HG02763 (cell line): ENCODE results near the gene C16orf74.

ENCODE experiments used
- ATAC-seq: cut with Tn5 transposase; IDR thresholded peaks from one replicate; pipeline ENCODE4 v1.9.1; 2021; ENCODE audit warnings: mild to moderate bottlenecking, moderate library complexity; ENCODE audit not compliant: unreplicated experiment

The C16orf74 gene

DNA sequence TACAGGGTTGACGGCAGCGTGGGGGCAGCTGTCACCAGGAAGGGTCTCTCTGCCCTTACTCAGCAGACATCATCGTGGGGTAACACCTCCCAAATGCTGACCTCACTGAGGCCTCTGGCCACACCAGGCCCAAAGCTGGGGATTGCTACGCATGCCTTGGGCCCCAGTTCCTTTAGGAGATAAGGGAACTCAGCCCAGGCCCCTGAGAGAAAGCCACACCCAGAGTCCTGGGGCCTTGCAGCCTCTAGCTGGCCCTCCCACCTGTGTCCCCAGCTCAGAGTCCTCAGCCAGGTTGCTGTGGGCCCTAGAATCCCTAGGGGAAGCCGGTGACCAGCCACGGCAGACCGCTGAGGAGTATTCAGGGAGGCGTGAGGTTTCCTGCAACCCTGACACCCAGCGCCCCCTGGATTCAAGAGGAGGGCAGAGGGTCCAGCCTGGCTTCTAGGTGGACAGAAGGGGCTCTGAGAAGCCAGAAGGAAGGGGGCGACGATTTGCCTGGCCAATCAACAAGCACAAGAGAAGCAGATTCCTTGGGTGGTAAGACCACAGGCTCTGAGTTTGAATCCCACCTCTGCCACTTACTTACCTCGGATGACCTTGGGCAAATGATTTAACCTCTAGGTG lies 51.8 kb downstream of the C16orf74 start:
- no peak for ATAC-seq

DNA sequence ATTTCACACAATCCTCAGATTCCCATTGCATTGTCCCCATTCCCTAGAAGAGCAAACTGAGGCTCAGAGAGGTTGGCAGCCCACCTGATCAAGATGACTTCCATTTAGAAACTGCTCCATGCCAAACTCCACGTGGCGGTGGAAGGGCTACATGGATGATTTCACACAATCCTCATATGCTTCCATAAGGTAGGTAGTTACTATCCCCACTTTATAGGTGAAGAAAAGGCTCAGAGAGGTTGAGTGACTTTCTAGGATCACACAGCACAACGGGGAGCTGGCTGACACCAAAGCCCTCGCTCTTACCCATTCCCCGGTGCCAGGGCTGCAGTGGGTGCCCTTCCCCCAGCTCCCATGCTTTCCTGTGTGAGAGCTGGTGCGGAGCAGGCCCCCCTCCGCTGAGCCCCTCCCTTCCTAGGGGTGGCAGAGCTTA lies 52.4 kb downstream of the C16orf74 start:
- ATAC-seq = no peak

DNA sequence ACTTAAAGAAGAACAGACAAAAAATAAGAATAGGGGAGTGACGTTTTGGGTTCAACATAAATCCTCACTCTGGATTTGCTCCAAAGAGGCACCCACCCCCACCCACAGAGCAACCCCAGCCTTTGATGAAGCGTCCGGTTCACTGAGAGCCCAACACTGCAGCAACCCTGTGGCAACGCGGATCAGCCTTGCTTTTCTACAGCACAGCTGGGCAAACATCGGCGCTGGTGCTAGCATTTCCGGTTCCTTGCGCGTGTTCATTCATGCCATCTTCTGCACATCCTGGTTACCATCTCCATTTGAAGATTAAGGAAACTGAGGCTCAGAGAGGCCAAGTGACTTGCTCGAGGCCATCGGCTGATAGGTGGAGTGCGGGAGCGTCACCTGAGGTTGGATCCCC lies 53.5 kb downstream of the C16orf74 start:
- no peak for ATAC-seq

DNA sequence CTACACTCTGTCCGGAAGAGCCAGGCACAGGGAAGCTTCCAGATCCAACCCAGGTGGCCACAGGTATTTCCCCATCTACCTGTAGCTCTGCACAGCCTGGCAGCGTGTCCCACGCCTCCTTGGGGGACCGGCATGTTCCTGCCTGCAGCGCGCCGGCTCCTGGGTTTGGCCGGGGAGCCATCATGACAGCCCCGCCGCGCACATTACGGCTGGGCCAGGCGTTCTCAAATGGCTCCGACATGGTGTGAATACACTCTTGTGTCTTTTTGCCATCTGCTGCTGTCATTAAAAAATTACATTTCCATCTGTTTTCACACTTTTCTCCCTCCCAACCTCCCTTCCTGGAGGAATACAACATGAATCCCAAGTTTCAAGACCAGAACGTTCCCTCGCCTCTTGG lies 54.1 kb downstream of the C16orf74 start:
- no peak for ATAC-seq

DNA sequence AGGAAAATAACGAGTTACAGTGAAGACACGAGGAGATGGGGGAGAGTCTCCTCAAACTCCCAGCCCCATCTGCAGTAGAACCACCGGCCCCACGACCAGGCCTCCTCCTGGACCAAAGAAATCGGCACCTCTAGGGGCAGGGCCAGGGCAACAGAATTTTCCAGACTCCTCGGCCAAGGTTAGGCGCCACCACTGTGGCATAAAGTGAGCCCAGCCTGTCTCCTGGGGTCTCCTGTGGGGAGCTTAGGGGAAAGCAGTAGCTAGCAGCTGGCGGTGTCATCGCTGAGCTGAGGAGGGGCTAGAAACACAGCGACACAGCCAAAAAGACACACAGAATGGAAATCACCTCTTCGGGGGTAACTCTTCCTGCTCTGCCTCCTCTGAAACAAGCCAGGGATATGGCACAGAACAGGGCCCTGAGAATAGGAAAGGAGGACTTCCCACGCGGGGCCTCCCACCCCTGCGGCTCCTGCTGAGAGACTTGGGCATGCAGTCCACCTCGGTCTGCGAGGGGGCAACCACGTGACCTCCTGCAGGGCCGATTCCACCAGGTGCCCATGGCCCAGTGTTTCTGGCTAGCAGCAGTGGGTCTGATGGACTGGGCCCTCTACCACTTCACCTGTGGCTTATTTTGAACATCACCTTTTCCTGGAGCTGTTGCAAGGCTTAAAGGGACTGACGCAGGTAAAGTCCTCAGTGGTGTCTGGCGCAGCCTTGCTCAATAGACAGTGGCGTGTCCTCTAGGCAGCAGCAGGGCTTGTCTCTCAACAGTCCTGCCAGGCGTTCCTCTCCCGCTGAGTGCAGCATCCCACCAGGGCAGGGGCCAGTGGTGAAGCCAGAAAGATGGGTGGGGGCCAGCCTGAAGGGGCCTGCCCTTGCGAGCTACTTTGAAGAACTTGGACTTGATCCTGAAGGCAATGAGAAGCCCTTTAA lies 55.4 kb downstream of the C16orf74 start:
- no peak for ATAC-seq

DNA sequence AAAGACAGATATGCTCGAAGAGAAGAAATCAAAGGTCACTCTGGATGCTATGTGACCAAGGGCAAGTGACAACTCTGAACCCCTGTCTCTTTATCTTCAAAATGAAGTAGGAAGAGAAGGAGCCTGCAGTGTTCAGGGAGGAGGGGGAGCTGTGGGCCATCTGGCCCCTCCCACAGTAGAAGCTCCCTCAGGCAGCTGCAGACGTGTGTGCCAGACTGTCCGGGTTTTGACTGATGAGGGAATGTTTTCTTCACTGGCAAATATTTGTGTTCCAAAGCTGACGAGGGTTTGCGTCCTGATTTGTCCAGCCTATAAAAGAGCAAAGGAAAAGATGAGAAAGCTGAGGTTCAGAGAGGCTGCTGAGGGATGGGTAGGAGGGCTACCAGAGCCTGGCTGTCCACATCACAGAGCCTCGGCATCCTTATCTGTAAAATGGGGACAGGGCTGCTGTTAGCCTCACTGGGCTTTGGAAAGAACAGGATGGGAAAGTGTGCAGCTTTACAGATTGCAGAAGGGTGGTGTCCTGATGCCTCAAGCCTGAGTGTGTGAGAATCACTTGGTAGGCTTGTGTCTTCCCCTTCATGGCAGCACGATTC lies 60.3 kb downstream of the C16orf74 start:
- ATAC-seq = no peak

DNA sequence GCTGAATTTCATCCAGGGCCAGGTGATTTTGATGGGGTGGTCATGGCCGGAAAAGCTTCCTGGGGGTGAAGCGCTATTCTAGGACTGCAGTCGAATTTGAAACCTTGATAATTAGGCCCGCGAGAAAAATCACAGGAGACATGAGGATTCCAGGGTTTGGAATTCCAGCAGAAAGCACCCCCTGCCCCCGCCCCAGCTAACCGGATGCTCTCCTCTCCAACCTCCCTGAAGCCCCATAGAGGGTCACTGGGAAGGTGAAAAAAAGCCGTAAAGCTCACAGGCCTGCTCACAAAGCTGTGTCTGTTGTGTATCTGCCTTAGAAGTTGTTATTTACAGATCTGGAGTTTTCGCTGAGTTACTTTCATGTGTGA lies 61.0 kb downstream of the C16orf74 start:
- ATAC-seq = no peak

DNA sequence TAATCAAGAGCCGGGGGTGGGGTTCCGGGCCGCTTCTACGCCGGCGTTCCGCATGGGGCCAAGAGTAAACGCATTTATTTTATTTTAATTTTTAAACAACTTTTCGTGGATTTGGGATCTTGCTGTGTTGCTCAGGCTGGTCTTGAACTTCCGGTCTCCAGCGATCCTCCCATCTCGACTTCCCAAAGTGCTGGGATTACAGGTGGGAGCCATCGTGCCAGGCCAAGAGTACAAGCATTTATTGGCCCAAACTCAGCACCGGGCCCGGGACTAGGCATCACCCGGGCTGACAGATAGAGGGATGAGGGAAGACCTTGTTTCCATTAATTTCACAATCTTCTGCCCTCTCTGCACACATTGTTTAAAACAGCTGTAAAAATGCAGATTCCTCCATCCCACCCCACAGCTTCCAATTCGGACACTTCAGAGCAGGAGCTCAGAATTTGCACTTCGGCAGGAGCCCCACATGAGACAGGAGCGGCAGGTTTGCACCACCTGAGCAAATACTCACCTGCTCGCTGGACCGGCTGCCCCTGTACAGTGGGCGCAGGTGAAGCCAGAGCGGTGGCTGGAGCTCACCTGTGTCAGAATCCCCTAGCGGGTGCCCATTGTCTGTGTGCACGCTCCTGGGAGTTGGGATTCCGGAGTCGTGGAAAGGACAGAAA lies 61.5 kb downstream of the C16orf74 start:
- ATAC-seq = no peak

DNA sequence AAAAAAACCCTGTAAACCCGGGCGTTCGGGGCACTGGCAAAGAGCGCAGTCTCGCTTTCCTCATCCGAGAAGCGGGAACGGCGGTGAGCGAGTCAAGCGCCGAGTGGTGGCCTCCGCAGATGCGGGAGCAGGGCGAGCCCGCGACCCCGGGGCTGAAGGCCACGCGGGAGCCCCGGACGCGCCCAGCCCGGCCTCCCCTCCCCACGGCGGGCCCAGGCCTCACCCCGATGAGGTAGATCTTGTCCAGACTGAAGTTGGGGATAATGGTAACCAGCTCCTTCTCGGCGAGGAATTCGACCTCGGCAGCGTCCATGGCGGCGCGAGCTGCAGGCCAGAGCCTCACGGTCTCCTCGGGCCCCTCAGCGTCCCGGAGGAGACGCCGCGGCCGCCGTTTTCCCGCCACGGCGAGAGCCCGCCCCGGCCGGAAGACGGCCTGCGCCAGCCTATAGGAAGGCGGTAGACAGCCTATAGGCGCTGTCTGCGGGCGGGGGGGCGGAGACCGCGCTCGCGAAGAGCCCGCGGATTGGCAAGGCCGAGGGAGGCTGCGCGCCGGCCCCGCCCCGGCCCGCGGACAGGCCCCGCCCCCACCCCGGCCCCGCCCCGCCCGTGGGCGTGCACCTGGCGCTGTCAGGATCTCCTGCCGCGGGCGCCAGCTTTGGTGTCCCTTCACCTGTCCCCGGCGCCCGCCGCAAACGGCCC lies 62.2 kb downstream of the C16orf74 start, which contains the start of gene GINS2:
GINS2 (minus strand) TSS at position 369 of the 699 bp plus-strand sequence; CDS start at position 313, 56 bp downstream.
- peak; percentile 95 for ATAC-seq

DNA sequence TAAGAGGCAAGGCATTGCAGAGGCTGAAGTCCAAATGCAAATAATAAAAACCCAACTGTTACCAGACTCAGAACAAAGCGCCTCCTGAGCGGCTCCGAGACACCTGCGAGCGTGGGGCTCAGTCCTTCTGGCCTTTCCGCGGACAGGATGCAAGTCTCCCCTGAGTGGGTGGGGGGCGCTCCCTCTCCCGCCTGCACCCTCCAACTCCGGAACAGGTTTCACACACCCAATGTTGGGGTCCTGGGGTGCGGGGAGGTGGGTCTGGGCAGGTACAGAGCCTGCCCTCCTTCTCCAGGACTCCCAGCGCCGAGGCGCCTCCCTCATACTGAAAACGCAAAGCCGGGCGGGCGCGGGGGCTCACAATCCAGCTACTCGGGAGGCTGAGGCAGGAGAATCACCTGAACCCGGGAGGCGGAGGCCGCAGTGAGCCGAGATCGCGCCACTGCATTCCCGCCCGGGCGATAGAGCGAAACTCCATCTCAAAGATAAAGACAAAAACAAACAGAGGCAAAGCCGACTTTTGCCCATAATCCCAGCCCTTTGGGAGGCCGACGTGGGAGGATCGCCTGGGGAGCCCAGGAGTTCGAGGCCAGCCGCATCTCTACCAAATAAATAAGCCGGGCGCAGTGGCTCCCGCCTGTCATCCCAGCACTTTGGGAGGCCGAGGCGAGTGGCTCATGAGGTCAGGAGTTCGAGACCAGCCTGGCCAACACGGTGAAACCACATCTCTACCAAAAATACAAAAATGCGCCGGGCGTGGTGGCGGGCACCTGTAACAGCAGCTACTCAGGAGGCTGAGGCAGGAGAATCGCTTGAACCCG lies 63.0 kb downstream of the C16orf74 start:
- ATAC-seq = no peak

DNA sequence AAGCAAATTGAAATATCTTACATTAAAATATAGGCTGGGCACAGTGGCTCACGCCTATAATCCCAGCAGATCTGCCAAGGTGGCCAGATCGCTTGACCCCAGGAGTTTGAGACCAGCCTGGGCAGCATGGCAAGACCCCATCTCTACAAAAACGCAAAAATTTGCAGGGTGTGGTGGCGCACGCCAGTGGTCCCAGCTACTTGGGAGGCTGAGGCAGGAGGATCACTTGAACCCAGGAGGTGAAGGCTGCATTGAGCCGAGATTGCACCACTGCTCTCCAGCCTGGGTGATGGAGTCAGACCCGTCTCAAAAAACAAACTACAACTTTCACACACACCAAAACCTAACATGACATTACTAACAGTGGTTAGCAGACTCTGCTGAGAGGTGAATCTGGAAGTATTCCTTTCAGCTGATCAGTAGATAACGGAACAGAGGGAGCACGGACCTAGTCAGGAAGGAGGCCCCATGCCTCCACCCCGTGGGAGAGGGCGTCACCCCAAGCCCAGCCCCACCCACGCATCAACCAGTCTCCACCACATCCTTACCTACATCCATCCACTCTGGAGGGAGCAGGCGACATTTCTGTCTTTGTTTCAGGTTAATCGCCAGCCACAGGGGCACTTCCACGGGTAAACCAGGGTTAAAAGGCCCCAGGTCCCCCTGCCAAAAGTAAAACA lies 63.8 kb downstream of the C16orf74 start:
- no peak for ATAC-seq

DNA sequence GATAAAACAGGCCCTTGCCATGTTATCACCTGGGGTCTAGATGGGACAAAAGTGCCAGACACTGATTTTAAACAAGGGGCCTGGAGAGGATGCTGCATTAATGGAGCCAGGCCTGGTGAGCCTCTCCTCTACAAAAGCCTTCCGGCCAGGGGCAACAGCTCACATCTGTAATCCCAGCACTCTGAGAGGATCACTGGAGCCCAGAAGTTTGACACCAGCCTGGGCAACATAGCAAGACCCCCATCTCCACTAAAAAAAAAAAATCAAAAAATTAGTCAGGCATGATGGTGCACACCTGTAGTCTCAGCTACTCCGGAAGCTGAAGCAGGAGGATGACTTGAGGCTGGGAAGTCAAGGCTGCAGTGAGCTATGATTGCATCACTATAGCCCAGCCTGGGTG lies 65.6 kb downstream of the C16orf74 start:
- ATAC-seq = no peak

DNA sequence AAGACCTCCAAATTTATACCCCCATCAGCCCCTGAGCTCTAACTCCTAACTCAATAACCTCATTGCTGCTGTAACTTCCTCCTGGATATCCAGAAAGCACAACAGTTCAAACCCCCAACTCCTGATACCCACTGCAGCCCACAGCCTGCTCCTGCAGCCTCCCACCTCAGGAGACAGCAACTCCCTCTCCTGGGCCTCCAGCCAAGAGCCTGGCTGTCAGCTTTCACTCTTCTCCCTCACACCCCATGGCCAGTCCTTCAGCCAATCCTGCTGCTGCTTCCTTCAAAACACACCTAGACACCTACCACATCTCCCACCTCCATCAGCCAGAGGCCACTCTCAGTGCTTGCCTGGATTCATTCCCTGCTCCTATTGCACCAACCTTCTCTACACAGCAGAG lies 67.5 kb downstream of the C16orf74 start:
- ATAC-seq = no peak

DNA sequence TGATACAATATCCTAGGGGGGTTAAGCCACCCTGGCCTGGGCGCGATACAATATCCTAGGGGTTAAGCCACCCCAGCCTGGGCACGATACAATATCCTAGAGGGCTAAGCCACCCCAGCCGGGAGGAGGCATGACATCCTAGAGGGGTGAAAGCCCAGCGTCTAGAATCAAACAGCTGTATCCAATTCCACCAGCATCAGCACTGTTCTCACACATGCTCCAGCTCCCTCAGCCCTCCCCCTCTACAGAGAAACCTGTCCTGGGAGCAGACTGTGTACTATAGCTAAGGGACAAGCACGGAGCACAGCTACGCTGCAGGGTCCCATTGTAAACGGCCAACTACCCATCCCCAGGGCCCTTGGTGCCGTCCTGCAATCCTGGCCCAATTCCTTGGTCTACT lies 68.4 kb downstream of the C16orf74 start:
- no peak for ATAC-seq

DNA sequence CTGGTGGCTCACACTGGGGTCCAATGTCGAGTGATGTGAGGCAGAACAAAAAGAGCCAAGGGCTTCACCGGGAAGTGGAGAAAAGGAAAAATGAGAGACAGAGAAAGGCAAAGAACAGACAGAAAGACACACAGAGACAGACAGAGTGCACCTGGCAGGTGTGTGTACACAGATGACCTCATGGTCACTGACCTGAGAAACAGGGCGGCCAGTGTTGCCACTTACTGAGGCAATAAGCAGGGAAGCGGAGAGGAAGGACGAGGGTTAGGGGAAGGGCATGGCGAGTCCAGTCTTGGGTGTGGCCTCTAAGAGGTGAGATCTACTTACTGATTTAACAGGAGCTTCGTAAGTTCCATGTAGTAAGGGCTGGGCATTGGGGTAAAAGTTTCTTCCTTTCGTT lies 69.6 kb downstream of the C16orf74 start:
- no peak for ATAC-seq

DNA sequence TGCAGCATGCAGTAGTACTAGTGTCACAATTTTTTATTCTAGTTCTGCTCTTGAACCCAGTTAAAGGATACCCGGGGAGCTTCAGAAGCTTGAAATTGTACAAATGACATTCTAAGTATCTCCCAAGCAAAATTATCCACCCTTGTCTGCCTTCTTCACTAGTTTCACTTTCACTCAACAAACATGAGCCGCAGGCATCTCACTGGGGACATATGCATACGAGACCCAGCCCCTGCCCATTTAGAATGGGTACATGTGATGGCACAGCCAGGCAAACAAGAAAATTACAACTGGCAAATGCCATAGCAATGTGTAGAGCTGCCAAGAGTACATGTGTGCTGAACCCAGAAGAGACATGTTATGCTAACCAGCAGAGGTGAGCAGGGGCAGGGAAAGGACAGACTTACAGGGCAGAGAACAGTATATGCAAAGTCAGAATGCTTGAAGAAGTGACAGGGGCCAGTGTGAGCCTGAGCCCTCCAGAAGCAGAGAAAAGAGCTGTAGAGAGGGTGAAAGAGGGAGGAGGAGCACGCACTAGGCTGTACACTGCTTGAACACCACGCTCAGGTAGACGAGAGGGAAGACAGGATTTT lies 70.4 kb downstream of the C16orf74 start:
- ATAC-seq = no peak

DNA sequence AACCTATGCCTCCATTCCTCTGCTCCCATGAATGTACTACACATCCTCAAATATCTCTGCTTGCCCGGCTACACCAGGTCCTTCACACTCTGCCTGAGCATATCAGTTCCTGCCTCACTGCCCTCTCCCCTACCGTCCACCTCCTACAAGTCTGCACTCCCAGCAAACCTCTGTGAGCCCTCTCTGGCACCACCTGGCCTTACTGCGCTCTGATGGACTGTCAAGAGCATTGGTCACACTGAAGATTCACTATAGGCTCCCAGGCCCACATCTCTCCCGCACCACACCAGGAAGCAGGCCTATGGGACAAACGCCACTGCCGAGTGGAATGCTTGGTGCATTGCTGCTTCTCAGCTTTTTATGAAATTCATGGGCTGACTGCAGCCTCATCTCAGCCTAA lies 71.0 kb downstream of the C16orf74 start:
- no peak for ATAC-seq

DNA sequence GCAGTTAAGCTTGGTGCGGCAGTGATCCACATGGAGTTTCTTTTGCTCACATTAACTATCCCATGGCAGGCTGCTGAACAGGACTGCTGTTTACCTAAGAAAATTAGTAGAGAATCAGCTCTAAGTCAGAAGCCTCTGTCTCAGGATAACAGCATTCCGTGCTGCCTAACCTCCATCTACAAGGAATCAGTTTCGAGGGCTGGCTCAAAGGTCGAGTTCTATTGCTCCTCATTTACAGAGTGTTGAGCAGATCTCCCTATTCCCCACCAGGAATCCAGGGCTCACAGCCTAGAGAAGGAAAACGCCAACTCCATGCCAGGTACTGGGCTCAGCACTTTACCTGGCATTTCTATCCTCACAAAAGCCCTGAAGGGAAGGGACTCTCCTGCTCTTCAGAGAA lies 72.1 kb downstream of the C16orf74 start:
- no peak for ATAC-seq

DNA sequence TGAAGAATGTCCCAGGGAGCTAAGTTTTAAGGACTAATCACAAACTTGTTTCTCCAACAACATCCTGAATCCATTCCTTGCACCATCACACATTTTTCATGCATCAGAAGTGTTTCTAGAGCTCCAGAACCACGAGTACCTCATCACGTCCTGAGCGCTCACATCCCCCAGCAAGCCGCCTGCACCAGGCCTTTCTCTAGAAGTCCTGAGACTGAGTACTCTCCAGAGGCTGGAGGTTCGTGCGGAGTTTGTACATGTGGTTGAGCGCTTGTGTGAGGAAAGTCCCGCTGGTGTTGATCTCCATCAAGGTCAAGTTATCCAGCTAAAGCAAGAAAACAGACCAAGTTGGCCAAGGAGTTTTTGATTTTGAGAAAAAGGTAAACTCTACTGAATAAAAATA lies 72.9 kb downstream of the C16orf74 start:
- ATAC-seq = no peak
